Uterus (tissue), 4 donors: ENCODE data around the gene CCNF. TPM values are rescaled to one million over a fixed set of nuclear protein-coding genes. Genes with fewer than 3 reads are reported as not detected.

Experiments
- DNase-seq, 2 donors: peaks; one replicate each; pipeline ENCODE4 v3.0.0-alpha.2; 2019 to 2020
- H3K27ac ChIP-seq, 2 donors: fragments of 200-600 bp; sonication (generic); 1 replicate in 1 of 2; 2 replicates in 1 of 2; pipeline ENCODE4 v1.5.1; 2016 to 2018
- H3K27me3 ChIP-seq, 2 donors: fragments of 200-600 bp; sonication (generic); one replicate each; pipeline ENCODE4 v1.5.1; 2018 to 2019; ENCODE audit warnings: control low read depth in 1 of 2
- H3K36me3 ChIP-seq, 2 donors: fragments of 200-600 bp; sonication (generic); one replicate each; pipeline ENCODE4 v1.5.1; 2019; ENCODE audit warnings: control low read depth in 1 of 2
- H3K4me1 ChIP-seq, 2 donors: fragments of 200-600 bp; sonication (generic); one replicate each; pipeline ENCODE4 v1.5.1; 2018 to 2019; ENCODE audit warnings: control low read depth in 1 of 2
- H3K4me3 ChIP-seq, 2 donors: fragments of 200-600 bp; sonication (generic); 1 replicate in 1 of 2; 2 replicates in 1 of 2; pipeline ENCODE4 v1.5.1; 2018 to 2019; ENCODE audit warnings: mild to moderate bottlenecking in 1 of 2
- H3K9me3 ChIP-seq, 2 donors: fragments of 200-600 bp; sonication (generic); one replicate each; pipeline ENCODE4 v1.5.1; 2019; ENCODE audit warnings: control low read depth in 1 of 2
- POLR2A ChIP-seq, 2 donors: fragments of 450-650 bp; IDR thresholded peaks; one replicate each; pipeline ENCODE4 v1.6.1; 2016; ENCODE audit warnings: antibody characterized with exemption in 2 of 2, mild to moderate bottlenecking in 1 of 2, moderate library complexity in 1 of 2
- intact Hi-C: fragments of 100-400 bp; cut with DNase I; formaldehyde crosslinking; loops from one replicate; pipeline ENCODE4 v1.15.1; 2023; ENCODE audit warnings: low total_unique reads
- microRNA-seq: library from miRNA; unstranded; fragments of <30 nt; microRNA quantifications from one replicate; pipeline ENCODE4, GENCODE V29; 2016; ENCODE audit warnings: borderline microRNAs expressed, borderline replicate concordance
- small RNA-seq: library from RNA; depleted of rRNA; stranded (forward); fragments of <200 nt; gene quantifications from one replicate; pipeline ENCODE3, GENCODE V24; 2016
- total RNA-seq, 4 donors: library from RNA; depleted of rRNA in 3 of 4; stranded (reverse); fragments of >200 nt in 3 of 4; gene quantifications; one replicate each; pipeline versions ENCODE4 v1.1.0 to v1.2.4, GENCODE V29; 2014 to 2023
- TF ChIP-seq, protein P1 (sequence below), 4 experiments: fragments of 200-600 bp in 2 of 4; fragments of 450-650 bp in 2 of 4; sonication (generic) in 2 of 4; IDR thresholded peaks; one replicate each; pipeline ENCODE4 v1.5.1; 2016 to 2019; ENCODE audit warnings: antibody characterized with exemption in 4 of 4, mild to moderate bottlenecking in 2 of 4, moderate library complexity in 1 of 4
- donor health status: DM: yes; HTN: yes; CAD: no.

The CCNF gene
- total RNA-seq, 4 donors from 2014 or later: under 0.01 to 11.8 (median 1.9) TPM; not detected in 1

DNA sequence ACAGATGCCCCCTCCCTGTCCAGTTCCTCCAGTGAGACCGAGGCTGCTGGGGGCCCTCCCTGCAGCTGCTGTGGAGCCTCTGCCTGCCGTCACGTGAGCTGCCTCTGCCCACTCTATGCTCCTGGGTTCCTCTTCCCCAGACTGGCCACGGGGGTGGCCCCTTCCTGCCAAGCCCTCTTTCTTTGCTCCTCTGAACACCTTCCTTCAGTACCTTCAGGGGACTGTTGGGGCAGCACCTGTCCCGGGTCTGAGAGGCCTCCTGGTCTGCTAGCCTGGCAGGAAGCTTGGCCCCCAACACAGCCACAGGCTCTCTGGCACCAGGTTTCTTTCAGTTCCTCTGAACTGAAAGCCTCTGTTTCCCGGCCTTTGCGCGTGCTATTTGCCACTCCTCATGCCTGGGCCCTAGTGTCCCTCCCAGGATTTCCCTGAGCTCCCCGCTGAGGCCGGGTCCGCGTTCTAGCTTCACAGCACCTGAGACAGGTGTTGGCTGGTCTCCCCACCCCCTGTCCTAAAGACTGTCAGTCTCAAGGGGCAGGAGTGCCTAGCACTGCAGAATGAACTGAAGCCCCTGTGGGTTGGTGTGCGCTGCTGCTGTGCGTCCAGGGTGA lies 77.9 kb downstream of the CCNF start:
- H3K4me1 ChIP-seq: peaks cover 0 to 8% of the 10 kb centered on the region in 2 donors
- H3K27me3 ChIP-seq: no peaks in the 10 kb centered on the region
- H3K9me3 ChIP-seq: no peaks in the 10 kb centered on the region
- intact Hi-C loops: no loop called here
- H3K36me3 ChIP-seq: no peaks in the 10 kb centered on the region
- no peak for DNase-seq
- no peak for TF ChIP-seq POLR2A (IDR thresholded peaks at IDR 0.05)
- TF ChIP-seq, protein P1, sequence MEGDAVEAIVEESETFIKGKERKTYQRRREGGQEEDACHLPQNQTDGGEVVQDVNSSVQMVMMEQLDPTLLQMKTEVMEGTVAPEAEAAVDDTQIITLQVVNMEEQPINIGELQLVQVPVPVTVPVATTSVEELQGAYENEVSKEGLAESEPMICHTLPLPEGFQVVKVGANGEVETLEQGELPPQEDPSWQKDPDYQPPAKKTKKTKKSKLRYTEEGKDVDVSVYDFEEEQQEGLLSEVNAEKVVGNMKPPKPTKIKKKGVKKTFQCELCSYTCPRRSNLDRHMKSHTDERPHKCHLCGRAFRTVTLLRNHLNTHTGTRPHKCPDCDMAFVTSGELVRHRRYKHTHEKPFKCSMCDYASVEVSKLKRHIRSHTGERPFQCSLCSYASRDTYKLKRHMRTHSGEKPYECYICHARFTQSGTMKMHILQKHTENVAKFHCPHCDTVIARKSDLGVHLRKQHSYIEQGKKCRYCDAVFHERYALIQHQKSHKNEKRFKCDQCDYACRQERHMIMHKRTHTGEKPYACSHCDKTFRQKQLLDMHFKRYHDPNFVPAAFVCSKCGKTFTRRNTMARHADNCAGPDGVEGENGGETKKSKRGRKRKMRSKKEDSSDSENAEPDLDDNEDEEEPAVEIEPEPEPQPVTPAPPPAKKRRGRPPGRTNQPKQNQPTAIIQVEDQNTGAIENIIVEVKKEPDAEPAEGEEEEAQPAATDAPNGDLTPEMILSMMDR (IDR thresholded peaks at IDR 0.05): no peak
- no peak overlapping the region for H3K27ac ChIP-seq
- no peak overlapping the region for H3K4me3 ChIP-seq

DNA sequence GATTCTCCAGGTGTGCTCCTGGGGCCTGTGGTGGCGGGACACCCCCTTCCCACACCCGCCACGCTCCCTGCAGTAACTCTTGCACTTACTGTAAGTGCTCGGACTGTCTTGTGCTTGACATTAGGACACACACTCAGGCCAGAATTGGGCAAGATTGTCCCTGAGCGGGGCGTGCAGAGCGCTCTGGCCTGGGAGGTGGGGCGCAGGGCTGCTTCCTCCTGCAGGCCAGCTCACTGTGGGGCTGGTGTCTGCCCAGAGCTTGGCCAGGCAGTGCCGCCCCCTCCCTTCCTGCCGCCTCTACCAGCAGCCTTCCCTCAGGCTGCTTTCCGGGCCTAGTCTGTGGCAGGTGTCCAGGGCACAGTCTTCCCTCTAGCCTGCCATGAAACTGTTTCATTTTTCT lies 78.4 kb downstream of the CCNF start:
- no peaks in the 10 kb centered on the region for H3K9me3 ChIP-seq
- H3K4me1 ChIP-seq: peaks cover 0 to 3% of the 10 kb centered on the region in 2 donors
- H3K36me3 ChIP-seq: no peaks in the 10 kb centered on the region
- no peak overlapping the region for H3K4me3 ChIP-seq
- no peak for DNase-seq
- no peak for TF ChIP-seq POLR2A (IDR thresholded peaks at IDR 0.05)
- TF ChIP-seq, protein P1 (IDR thresholded peaks at IDR 0.05): no peak
- intact Hi-C loops: no loop called here
- no peak overlapping the region for H3K27ac ChIP-seq
- H3K27me3 ChIP-seq: no peaks in the 10 kb centered on the region

Small RNA genes within 50 kb of the gene (microRNA-seq; reads per million reads assigned to microRNA genes)
- gene MIR6767 (not detected), gene MIR6768 (not detected)

Small RNA genes within 50 kb of the gene (small RNA-seq; reads per million reads assigned to genes)
- not detected for gene MIR6768

Other genes with a start within 250 kb of the CCNF start
- 1 to 10 TPM in 1 of 4 donors, under 1 TPM in 1, not detected in 2; 0.40 to 2.7 TPM for gene CASKIN1, start 232.8 kb upstream of the CCNF start, total RNA-seq
- 10 to 100 TPM in 3 of 4 donors, 1 to 10 TPM in 1; 9.3 to 32.8 (median 21.5) TPM for gene MLST8, start 224.0 kb upstream of the CCNF start, total RNA-seq
- 10 to 100 TPM in 1 of 4 donors, 1 to 10 TPM in 3; 1.2 to 16.9 (median 1.7) TPM for gene BRICD5, start 218.6 kb upstream of the CCNF start, total RNA-seq
- 10 to 100 TPM in 2 of 4 donors, 1 to 10 TPM in 2; 2.6 to 14.4 (median 10.4) TPM for gene PGP, start 214.6 kb upstream of the CCNF start, total RNA-seq
- 10 to 100 TPM in 3 of 4 donors, 1 to 10 TPM in 1; 8.2 to 41.8 (median 29.9) TPM for gene E4F1, start 205.9 kb upstream of the CCNF start, total RNA-seq
- gene DNASE1L2, start 193.0 kb upstream of the CCNF start, total RNA-seq: 1 to 10 TPM in 1 of 4 donors, under 1 TPM in 1, not detected in 2; 0.97 to 1.2 TPM
- 10 to 100 TPM in 3 of 4 donors, 1 to 10 TPM in 1; 4.9 to 89.1 (median 40.1) TPM for gene ECI1, start 177.9 kb upstream of the CCNF start, total RNA-seq
- gene RNPS1, start 161.3 kb upstream of the CCNF start, total RNA-seq: 100 to 1,000 TPM in 1 of 4 donors, 10 to 100 TPM in 3; 36.1 to 175 (median 85.5) TPM
- 10 to 100 TPM in 1 of 4 donors, 1 to 10 TPM in 3; 1.3 to 18.7 (median 4.7) TPM for gene ABCA3, start 88.7 kb upstream of the CCNF start, total RNA-seq
- 1 to 10 TPM in 2 of 4 donors, not detected in 2; 1.8 to 7.0 TPM for gene TEDC2, start 30.7 kb downstream of the CCNF start, total RNA-seq
- gene NTN3, start 41.9 kb downstream of the CCNF start, total RNA-seq: 10 to 100 TPM in 1 of 4 donors, 1 to 10 TPM in 1, not detected in 2; 1.3 to 15.5 TPM
- gene TBC1D24, start 45.7 kb downstream of the CCNF start, total RNA-seq: 10 to 100 TPM in 1 of 4 donors, 1 to 10 TPM in 2, under 1 TPM in 1; 0.59 to 21.6 (median 4.6) TPM
- gene ATP6V0C, start 84.5 kb downstream of the CCNF start, total RNA-seq: 100 to 1,000 TPM in 1 of 4 donors, 10 to 100 TPM in 3; 14.3 to 126 (median 41.4) TPM
- gene AMDHD2, start 90.9 kb downstream of the CCNF start, total RNA-seq: 10 to 100 TPM in 3 of 4 donors, 1 to 10 TPM in 1; 7.9 to 36.5 (median 22.0) TPM
- gene CEMP1, start 102.0 kb downstream of the CCNF start, total RNA-seq: 1 to 10 TPM in 1 of 4 donors, under 1 TPM in 1, not detected in 2; 0.46 to 3.3 TPM
- 10 to 100 TPM; 11.0 to 66.2 (median 23.9) TPM for gene PDPK1, start 108.6 kb downstream of the CCNF start, total RNA-seq